Stomach (tissue), 4 donors: ENCODE measurements around the gene SYT2.
"Not testable (repeated sequence)": the region's sequence is repeated elsewhere in the genome, so short reads cannot be mapped to it uniquely, and the experiment has no call there.

Experiments used
- CTCF ChIP-seq, 7 experiments: fragments of 450-650 bp in 4 of 7; fragments of 200-600 bp in 3 of 7; sonication (generic) in 3 of 7; IDR thresholded peaks; one replicate each; pipeline ENCODE4 v1.5.1; 2016 to 2019; ENCODE audit warnings: antibody characterized with exemption in 7 of 7, control low read depth in 2 of 7, mild to moderate bottlenecking in 1 of 7
- EP300 ChIP-seq: sonication (generic); formaldehyde crosslinking; IDR thresholded peaks from one replicate; pipeline ENCODE4 v1.6.1; 2017; ENCODE audit warnings: antibody characterized with exemption
- POLR2A ChIP-seq, 4 donors: fragments of 450-650 bp; IDR thresholded peaks; one replicate each; pipeline ENCODE4 v1.6.1; 2016; ENCODE audit warnings: antibody characterized with exemption in 4 of 4, control low read depth in 2 of 4, mild to moderate bottlenecking in 1 of 4, moderate library complexity in 1 of 4

- TF ChIP-seq CTCF (IDR thresholded peaks at IDR 0.05); POLR2A (IDR thresholded peaks at IDR 0.05); EP300: not testable (repeated sequence)
Measured at GRCh38 chr1:202546796-202547195, 163.5 kb downstream of the SYT2 start.
